HepG2 (cell line): Measurements from ENCODE around the gene STK11. TPM values are rescaled to one million over a fixed set of nuclear protein-coding genes. Genes with fewer than 3 reads are reported as not detected.

Source experiments
- CREM ChIP-seq, 2 experiments: sonication (generic) in 1 of 2; formaldehyde crosslinking in 1 of 2; IDR thresholded peaks; 2 replicates each; pipeline versions ENCODE4 v1.4.0 to v1.6.1; 2016 to 2020; ENCODE audit warnings: antibody characterized with exemption in 1 of 2, mild to moderate bottlenecking in 1 of 2, missing genetic modification reagents in 1 of 2
- FIP1L1 ChIP-seq: fragments of 200-400 bp; formaldehyde crosslinking; IDR thresholded peaks from 2 replicates; pipeline ENCODE4 v1.6.1; 2018; ENCODE audit warnings: low read depth, mild to moderate bottlenecking, low read length, moderate library complexity, borderline replicate concordance; ENCODE audit not compliant: insufficient read depth
- GTF2F1 ChIP-seq: fragments of 150-350 bp; IDR thresholded peaks from 2 replicates; pipeline ENCODE4 v1.6.1; 2014; ENCODE audit warnings: low read length
- HOXA5 ChIP-seq: sonication (generic); formaldehyde crosslinking; IDR thresholded peaks from 2 replicates; pipeline ENCODE4 v1.4.0; 2020; ENCODE audit warnings: missing genetic modification reagents
- MAZ ChIP-seq, 2 experiments: sonication (generic) in 1 of 2; formaldehyde crosslinking in 1 of 2; IDR thresholded peaks; 2 replicates each; pipeline versions ENCODE4 v1.5.0 to v1.6.1; 2012 to 2020; ENCODE audit warnings: low read depth in 2 of 2, mild to moderate bottlenecking in 2 of 2, borderline replicate concordance in 1 of 2, improper control_type of control experiment in 1 of 2, low read length in 1 of 2, missing genetic modification reagents in 1 of 2, moderate library complexity in 1 of 2
- RELA ChIP-seq: sonication (generic); formaldehyde crosslinking; IDR thresholded peaks from 2 replicates; pipeline ENCODE4 v1.4.0; 2020; ENCODE audit warnings: missing genetic modification reagents
- ZNF251 ChIP-seq: sonication (generic); formaldehyde crosslinking; IDR thresholded peaks from 2 replicates; pipeline ENCODE4 v1.9.0; 2021; ENCODE audit warnings: mild to moderate bottlenecking, missing genetic modification reagents
- ZNF501 ChIP-seq: sonication (generic); formaldehyde crosslinking; IDR thresholded peaks from 2 replicates; pipeline ENCODE4 v1.5.1; 2020; ENCODE audit warnings: mild to moderate bottlenecking, moderate library complexity, missing genetic modification reagents
- ZNF564 ChIP-seq: sonication (generic); formaldehyde crosslinking; IDR thresholded peaks from 2 replicates; pipeline ENCODE4 v1.8.1; 2023; ENCODE audit warnings: mild to moderate bottlenecking, missing genetic modification reagents
- polyA plus RNA-seq, 8 experiments: library from polyadenylated mRNA; depleted of rRNA in 3 of 8; stranded (reverse) in 7 of 8; unstranded in 1 of 8; fragments of >200 nt; fragmentation: Illumina TruSeq in 4 of 8; extraction: Trizol in 4 of 8; gene quantifications; 2 replicates each; pipeline versions ENCODE4 v1.2.1 to v1.2.3, GENCODE V29; 2011 to 2016; ENCODE audit warnings: low read depth in 4 of 8, missing spikeins in 1 of 8, mixed read lengths in 1 of 8; ENCODE audit not compliant: insufficient read depth in 1 of 8
- total RNA-seq, 5 experiments: library from RNA; depleted of rRNA; stranded (reverse); fragments of >200 nt; fragmentation: Illumina TruSeq; extraction: Trizol; gene quantifications; 2 replicates each; pipeline ENCODE4 v1.2.3, GENCODE V29; 2016; ENCODE audit warnings: low read depth in 1 of 5
- TF ChIP-seq, protein P1 (sequence below): sonication (generic); formaldehyde crosslinking; IDR thresholded peaks from 2 replicates; pipeline ENCODE4 v1.4.0; 2020; ENCODE audit warnings: missing genetic modification reagents, mild to moderate bottlenecking, borderline replicate concordance
- TF ChIP-seq, protein P2 (sequence below), 2 experiments: fragments of 450-650 bp in 1 of 2; sonication (generic) in 1 of 2; formaldehyde crosslinking in 1 of 2; IDR thresholded peaks; 2 replicates each; pipeline versions ENCODE4 v1.6.1 to v1.8.0; 2016 to 2022; ENCODE audit warnings: antibody characterized with exemption in 1 of 2, mild to moderate bottlenecking in 1 of 2, missing genetic modification reagents in 1 of 2

STK11 gene
- total and polyA plus RNA-seq, 2 of the 13 experiments (the other 11 are each of a cell fraction or from before 2014, with no cell fraction given), result 27.5 to 43.6 TPM

DNA sequence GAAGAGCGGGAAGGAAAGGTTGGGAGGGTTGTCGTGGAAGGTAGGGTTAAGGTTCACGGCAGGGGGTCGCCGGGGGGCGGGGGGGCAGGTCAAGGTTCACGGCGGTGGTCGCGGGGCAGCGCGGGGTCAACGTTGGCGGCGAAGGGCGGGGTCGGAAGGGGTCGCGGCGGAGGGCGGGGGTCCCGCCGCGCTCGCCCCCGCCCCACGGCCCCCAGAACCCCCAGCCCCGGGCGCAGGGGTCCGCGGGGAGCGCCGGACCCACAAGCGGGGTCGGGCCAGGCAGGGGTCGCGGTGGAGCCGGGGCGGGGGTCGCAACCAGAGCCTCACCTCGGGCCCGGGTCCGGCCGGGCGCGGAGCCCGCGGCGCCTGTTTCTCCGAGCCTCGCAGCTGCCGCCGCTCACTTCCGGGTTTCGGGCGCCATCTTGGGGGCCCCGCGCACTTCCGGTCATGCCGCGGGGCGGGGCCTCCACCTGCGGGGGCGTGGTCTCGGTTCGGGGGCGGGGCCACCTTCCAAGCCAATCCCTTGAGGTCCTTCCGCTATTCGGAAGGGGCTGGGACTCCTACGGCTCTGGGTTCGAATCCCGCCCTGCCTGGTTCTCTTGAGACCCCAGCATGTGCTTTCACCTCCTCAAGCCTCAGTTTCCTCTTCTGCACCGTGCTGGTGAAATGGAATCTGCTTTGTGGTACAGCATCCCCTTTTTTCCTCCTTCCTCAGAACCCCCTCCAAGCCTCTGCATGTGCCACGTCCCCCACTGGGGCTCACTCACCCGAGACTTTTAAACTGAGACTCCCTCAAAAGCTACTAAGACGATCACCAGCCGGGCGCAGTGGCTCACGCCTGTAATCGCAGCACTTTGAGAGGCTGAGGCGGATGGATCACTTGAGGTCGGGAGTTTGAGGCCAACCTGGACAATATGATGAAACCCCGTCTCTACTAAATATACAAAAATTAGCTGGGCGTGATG is 31.5 kb upstream of the STK11 start, which contains the start of gene SBNO2 (continued):
- TF ChIP-seq ZNF251 (CRISPR knock-in tag), result no peak
- no peak for TF ChIP-seq RELA (CRISPR knock-in tag)
- TF ChIP-seq GTF2F1, result no peak
- 0 out of 2 replicates have a peak, but pooled peaks have one; percentile 50 for TF ChIP-seq HOXA5 (CRISPR knock-in tag)
- 0 out of 2 replicates have a peak, but pooled peaks have one; percentile 25 for TF ChIP-seq ZNF501 (CRISPR knock-in tag)
- TF ChIP-seq MAZ (IDR thresholded peaks at IDR 0.05; ENCODE audit: borderline replicate concordance, low read depth, low read length), result peak; percentile 81; the same call in 1 of the 2 replicates
- TF ChIP-seq MAZ (CRISPR knock-in tag; IDR thresholded peaks at IDR 0.05; ENCODE audit: low read depth), result peak; percentile 71
- no peak for TF ChIP-seq FIP1L1
- TF ChIP-seq, protein P1, sequence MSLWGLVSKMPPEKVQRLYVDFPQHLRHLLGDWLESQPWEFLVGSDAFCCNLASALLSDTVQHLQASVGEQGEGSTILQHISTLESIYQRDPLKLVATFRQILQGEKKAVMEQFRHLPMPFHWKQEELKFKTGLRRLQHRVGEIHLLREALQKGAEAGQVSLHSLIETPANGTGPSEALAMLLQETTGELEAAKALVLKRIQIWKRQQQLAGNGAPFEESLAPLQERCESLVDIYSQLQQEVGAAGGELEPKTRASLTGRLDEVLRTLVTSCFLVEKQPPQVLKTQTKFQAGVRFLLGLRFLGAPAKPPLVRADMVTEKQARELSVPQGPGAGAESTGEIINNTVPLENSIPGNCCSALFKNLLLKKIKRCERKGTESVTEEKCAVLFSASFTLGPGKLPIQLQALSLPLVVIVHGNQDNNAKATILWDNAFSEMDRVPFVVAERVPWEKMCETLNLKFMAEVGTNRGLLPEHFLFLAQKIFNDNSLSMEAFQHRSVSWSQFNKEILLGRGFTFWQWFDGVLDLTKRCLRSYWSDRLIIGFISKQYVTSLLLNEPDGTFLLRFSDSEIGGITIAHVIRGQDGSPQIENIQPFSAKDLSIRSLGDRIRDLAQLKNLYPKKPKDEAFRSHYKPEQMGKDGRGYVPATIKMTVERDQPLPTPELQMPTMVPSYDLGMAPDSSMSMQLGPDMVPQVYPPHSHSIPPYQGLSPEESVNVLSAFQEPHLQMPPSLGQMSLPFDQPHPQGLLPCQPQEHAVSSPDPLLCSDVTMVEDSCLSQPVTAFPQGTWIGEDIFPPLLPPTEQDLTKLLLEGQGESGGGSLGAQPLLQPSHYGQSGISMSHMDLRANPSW, result no peak
- TF ChIP-seq ZNF564, result no peak
- no peak for TF ChIP-seq CREM (IDR thresholded peaks at IDR 0.05)
- TF ChIP-seq CREM (CRISPR knock-in tag; IDR thresholded peaks at IDR 0.05), result no peak
- TF ChIP-seq, protein P2, sequence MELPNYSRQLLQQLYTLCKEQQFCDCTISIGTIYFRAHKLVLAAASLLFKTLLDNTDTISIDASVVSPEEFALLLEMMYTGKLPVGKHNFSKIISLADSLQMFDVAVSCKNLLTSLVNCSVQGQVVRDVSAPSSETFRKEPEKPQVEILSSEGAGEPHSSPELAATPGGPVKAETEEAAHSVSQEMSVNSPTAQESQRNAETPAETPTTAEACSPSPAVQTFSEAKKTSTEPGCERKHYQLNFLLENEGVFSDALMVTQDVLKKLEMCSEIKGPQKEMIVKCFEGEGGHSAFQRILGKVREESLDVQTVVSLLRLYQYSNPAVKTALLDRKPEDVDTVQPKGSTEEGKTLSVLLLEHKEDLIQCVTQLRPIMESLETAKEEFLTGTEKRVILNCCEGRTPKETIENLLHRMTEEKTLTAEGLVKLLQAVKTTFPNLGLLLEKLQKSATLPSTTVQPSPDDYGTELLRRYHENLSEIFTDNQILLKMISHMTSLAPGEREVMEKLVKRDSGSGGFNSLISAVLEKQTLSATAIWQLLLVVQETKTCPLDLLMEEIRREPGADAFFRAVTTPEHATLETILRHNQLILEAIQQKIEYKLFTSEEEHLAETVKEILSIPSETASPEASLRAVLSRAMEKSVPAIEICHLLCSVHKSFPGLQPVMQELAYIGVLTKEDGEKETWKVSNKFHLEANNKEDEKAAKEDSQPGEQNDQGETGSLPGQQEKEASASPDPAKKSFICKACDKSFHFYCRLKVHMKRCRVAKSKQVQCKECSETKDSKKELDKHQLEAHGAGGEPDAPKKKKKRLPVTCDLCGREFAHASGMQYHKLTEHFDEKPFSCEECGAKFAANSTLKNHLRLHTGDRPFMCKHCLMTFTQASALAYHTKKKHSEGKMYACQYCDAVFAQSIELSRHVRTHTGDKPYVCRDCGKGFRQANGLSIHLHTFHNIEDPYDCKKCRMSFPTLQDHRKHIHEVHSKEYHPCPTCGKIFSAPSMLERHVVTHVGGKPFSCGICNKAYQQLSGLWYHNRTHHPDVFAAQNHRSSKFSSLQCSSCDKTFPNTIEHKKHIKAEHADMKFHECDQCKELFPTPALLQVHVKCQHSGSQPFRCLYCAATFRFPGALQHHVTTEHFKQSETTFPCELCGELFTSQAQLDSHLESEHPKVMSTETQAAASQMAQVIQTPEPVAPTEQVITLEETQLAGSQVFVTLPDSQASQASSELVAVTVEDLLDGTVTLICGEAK (IDR thresholded peaks at IDR 0.05), result 0 out of 2 replicates have a peak, but pooled peaks have one; percentile 18
- TF ChIP-seq, protein P2 (CRISPR knock-in tag; IDR thresholded peaks at IDR 0.05), result no peak
